NCI-H524 treated with DMSO at 0.1 percent for 48 hours (cell line): ENCODE results near the gene SATB2.

Source experiments
- DNase-seq: peaks from one replicate; lab custom pipeline; 2025; lab: John Stamatoyannopoulos, UW

Gene SATB2

GRCh38 chr2:199452260-199452990 is 5.3 kb downstream of the SATB2 start:
- DNase-seq: no peak

- DNase-seq: no peak
Measured at GRCh38 chr2:199449956-199450355, 7.8 kb downstream of the SATB2 start.

- no peak for DNase-seq
Measured at GRCh38 chr2:199449455-199449854, 8.3 kb downstream of the SATB2 start.

- no peak for DNase-seq
Measured at GRCh38 chr2:199446996-199447576, 10.7 kb downstream of the SATB2 start.

- no peak for DNase-seq
Measured at GRCh38 chr2:199444749-199445148, 13.0 kb downstream of the SATB2 start.

GRCh38 chr2:199443589-199444130 is 14.1 kb downstream of the SATB2 start:
- DNase-seq: no peak

- no peak for DNase-seq
Measured at GRCh38 chr2:199442173-199442572, 15.6 kb downstream of the SATB2 start.

- DNase-seq: no peak
Measured at GRCh38 chr2:199441759-199442158, 16.0 kb downstream of the SATB2 start.

- DNase-seq: no peak
Measured at GRCh38 chr2:199440118-199440517, 17.6 kb downstream of the SATB2 start.

GRCh38 chr2:199439542-199439941 is 18.2 kb downstream of the SATB2 start:
- no peak for DNase-seq

GRCh38 chr2:199439066-199439465 is 18.7 kb downstream of the SATB2 start:
- DNase-seq: no peak

GRCh38 chr2:199434555-199434954 is 23.2 kb downstream of the SATB2 start:
- no peak for DNase-seq

- no peak for DNase-seq
Measured at GRCh38 chr2:199433204-199433832, 24.4 kb downstream of the SATB2 start.

GRCh38 chr2:199431746-199432213 is 26.0 kb downstream of the SATB2 start:
- no peak for DNase-seq

GRCh38 chr2:199430214-199430613 is 27.5 kb downstream of the SATB2 start:
- no peak for DNase-seq

- DNase-seq: no peak
Measured at GRCh38 chr2:199428291-199428690, 29.4 kb downstream of the SATB2 start.

- DNase-seq: no peak
Measured at GRCh38 chr2:199424160-199424559, 33.6 kb downstream of the SATB2 start.

- no peak for DNase-seq
Measured at GRCh38 chr2:199419428-199419827, 38.3 kb downstream of the SATB2 start.

GRCh38 chr2:199414465-199414864 is 43.3 kb downstream of the SATB2 start:
- DNase-seq: no peak

- no peak for DNase-seq
Measured at GRCh38 chr2:199414001-199414400, 43.7 kb downstream of the SATB2 start.

- DNase-seq: no peak
Measured at GRCh38 chr2:199409759-199410529, 47.8 kb downstream of the SATB2 start.

- DNase-seq: no peak
Measured at GRCh38 chr2:199407421-199407820, 50.3 kb downstream of the SATB2 start.
